GM12892 (cell line): ENCODE measurements around the gene TNFSF8.

Source experiments
- POLR2A ChIP-seq: IDR thresholded peaks from 2 replicates; pipeline ENCODE4 v1.6.1; 2011; ENCODE audit warnings: low read depth, low read length, control low read depth
- POLR2AphosphoS5 ChIP-seq: IDR thresholded peaks from 2 replicates; pipeline ENCODE4 v1.6.1; 2011; ENCODE audit warnings: low read depth, low read length, control low read depth

DNA sequence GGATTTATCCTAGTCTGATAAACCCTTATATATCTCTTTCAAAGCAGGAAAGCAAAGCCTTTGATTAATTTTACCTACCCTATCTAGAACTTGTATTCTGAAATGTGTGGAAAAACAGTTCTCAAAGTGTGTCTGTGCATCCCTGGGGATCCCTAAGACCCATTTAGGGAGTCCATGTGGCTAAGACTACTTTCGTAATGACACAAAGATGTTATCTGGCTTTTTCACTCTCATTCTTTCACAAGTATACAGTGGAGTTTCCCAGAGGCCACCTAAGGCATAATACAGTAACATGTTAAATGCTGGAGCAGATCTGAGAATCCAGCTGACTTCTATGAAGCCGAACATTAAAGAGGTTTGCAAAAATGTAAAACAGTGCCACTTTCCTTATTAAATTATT lies 70.2 kb downstream of the TNFSF8 start:
- TF ChIP-seq POLR2A (no peak), POLR2AphosphoS5 (no peak)
